SH-SY5Y (cell line): ENCODE measurements around the gene MYLK.

Experiments
- GATA2 ChIP-seq: IDR thresholded peaks from 2 replicates; pipeline ENCODE4 v1.6.1; 2011; ENCODE audit warnings: mild to moderate bottlenecking, low read depth, low read length
- GATA3 ChIP-seq: IDR thresholded peaks from 2 replicates; pipeline ENCODE4 v1.6.1; 2011; ENCODE audit warnings: low read depth, mild to moderate bottlenecking, low read length, moderate library complexity

DNA sequence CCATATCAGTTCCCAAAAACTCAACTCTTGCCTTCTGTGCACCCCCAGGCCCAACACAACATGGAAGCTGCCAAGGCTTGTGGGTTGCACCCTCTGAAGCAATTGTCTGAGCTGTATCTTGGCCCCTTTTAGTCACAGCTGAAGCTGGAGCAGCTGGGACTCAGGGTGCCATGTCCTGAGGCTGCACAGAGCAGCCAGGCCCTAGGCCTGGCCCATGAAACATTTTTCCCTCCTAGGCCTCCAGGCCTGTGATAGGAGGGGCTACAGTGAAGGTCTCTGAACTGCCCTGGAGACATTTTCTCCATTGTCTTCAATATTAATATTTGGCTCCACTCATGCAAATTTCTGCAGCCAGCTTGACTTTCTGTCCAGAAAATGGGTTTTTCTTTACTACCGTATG lies 8.1 kb upstream of the MYLK start:
- TF ChIP-seq GATA3 (no peak), GATA2 (no peak)
